ENCODE data around the gene DRG2. TPM values are rescaled to one million over a fixed set of nuclear protein-coding genes. Genes with fewer than 3 reads are reported as not detected.

Gene DRG2
- total RNA-seq, 4 donors from 2014 or later, result 31.6 to 38.1 (median 37.3) TPM

DNA sequence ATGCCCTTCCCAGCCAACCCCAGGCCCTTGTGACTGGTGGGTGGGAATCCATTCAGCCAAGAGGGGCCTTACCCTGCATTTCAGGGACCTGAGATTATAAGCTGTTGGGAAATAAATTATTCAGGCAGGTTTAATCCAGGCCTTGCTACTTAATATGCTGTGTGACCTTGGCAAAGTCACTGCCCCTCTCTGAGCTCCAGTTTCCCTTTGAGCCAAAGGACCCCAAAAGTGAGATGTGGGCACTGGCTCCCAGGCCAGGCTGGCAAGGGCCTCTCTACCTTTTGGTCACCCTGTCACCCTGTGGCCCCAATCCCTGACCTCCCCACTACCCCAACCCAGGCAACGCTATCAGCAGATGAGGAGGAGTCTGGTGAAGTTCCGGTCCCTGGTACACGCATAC lies 54.7 kb downstream of the DRG2 start:
- TF ChIP-seq, protein P1, sequence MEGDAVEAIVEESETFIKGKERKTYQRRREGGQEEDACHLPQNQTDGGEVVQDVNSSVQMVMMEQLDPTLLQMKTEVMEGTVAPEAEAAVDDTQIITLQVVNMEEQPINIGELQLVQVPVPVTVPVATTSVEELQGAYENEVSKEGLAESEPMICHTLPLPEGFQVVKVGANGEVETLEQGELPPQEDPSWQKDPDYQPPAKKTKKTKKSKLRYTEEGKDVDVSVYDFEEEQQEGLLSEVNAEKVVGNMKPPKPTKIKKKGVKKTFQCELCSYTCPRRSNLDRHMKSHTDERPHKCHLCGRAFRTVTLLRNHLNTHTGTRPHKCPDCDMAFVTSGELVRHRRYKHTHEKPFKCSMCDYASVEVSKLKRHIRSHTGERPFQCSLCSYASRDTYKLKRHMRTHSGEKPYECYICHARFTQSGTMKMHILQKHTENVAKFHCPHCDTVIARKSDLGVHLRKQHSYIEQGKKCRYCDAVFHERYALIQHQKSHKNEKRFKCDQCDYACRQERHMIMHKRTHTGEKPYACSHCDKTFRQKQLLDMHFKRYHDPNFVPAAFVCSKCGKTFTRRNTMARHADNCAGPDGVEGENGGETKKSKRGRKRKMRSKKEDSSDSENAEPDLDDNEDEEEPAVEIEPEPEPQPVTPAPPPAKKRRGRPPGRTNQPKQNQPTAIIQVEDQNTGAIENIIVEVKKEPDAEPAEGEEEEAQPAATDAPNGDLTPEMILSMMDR (IDR thresholded peaks at IDR 0.05), result no peak
- no peak for ATAC-seq (ENCODE audit: low FRiP score)

DNA sequence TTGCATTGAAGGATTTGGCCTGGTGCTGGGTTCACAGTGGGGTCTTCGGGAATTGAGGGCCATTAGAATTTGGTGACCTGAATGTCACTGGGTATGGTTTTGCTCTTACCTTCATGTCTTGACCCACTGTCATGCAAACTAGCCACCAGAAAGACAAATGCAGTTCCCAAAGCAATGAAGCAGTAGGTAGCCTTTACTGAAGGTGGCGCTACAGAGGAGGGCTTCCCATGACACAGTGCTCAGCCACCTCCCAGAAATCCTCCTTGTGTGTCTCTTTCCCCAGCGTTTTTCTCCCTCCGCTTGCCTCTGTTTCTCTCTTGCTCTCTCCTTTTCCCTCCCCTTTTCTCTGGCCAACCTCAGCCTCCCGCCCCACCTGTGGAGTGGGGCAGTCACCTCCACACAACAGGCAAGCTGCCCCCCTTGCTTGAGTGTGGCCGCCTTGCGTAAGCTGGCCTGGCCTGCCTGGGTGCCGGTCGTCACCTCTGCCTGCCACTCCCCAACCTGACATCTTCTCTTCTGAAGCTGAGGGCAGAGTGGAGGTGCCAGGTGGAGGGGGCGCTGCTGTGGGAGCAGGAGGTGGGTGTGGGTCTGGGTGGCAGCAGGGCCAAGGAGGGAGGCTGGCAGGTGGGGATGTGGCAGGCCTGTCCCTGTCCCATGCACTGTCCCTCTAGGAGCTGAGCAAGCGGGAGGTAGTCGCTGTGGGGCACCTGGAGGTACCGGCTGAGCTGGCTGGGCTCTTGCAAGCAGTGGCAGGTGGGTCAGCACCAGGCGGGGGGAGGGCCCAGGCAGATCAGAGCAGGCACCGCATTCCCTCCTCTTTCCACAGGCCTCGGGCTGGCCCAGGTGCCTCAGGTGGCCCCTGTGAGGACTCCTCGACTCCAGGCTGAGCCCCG lies 55.5 kb downstream of the DRG2 start:
- TF ChIP-seq, protein P1 (IDR thresholded peaks at IDR 0.05), result no peak
- DNase-seq (ENCODE audit: low spot score) (no peak), ATAC-seq (ENCODE audit: low FRiP score) (no peak)

More for the DNA sequence above, 54.7 kb downstream of the DRG2 start:
- DNase-seq (ENCODE audit: low spot score), result no peak

GRCh38 chr17:18144261-18144660 lies 56.5 kb downstream of the DRG2 start:
- TF ChIP-seq, protein P1 (IDR thresholded peaks at IDR 0.05), result no peak
- DNase-seq (ENCODE audit: low spot score), result no peak
- no peak for ATAC-seq (ENCODE audit: low FRiP score)

DNA sequence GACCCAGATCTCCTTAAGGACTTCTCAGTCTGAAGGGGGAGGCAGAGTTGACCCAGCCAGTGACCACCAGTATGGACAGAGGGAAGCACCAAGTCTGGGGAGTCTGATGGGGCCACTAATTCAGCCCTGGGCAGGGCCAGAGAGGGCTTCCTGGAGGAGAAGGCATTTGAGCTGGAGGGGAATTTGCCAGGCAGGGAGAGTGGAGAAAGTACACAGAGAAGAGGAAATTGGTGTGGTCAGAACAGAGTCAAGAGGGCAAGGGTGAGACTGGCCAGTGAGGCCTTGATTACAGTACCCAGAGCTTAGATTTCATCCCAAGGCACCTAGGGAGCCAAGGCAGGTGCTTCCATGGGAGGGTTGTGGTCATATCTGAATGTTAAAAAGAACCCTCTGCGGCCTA lies 57.1 kb downstream of the DRG2 start:
- ATAC-seq (ENCODE audit: low FRiP score) (no peak), DNase-seq (ENCODE audit: low spot score) (no peak)
- TF ChIP-seq, protein P1 (IDR thresholded peaks at IDR 0.05), result no peak

GRCh38 chr17:18145811-18146210 lies 58.1 kb downstream of the DRG2 start:
- TF ChIP-seq, protein P1 (IDR thresholded peaks at IDR 0.05), result no peak
- DNase-seq (ENCODE audit: low spot score) (no peak), ATAC-seq (ENCODE audit: low FRiP score) (no peak)

GRCh38 chr17:18146259-18146658 lies 58.5 kb downstream of the DRG2 start:
- ATAC-seq (ENCODE audit: low FRiP score), result no peak
- TF ChIP-seq, protein P1 (IDR thresholded peaks at IDR 0.05), result no peak
- DNase-seq (ENCODE audit: low spot score), result no peak

GRCh38 chr17:18146980-18147379 lies 59.2 kb downstream of the DRG2 start:
- ATAC-seq (ENCODE audit: low FRiP score), result no peak
- DNase-seq (ENCODE audit: low spot score), result no peak
- TF ChIP-seq, protein P1 (IDR thresholded peaks at IDR 0.05), result no peak
